Activated T-cell treated with anti-CD3 and anti-CD28 coated beads, Interleukin-2, amount 50 U/mL, for 4 hours (primary cell): ENCODE data around the gene CLEC19A. TPM values are rescaled to one million over a fixed set of nuclear protein-coding genes. Genes with fewer than 3 reads are reported as not detected.

Experiments used
- ATAC-seq, 2 donors: fragments of 200-7000 bp; cut with Tn5 transposase; one replicate each; pipeline ENCODE4 v1.10.0; 2021
- DNase-seq: peaks from one replicate; pipeline ENCODE4 v3.0.0-alpha.2; 2020
- H3K27me3 Mint-ChIP-seq: one replicate; pipeline ENCODE4 v1.8.0; 2021; ENCODE audit warnings: low read depth, mixed read lengths
- H3K36me3 Mint-ChIP-seq: one replicate; pipeline ENCODE4 v1.8.0; 2022; ENCODE audit warnings: mixed read lengths; ENCODE audit not compliant: insufficient read depth
- H3K4me1 Mint-ChIP-seq: one replicate; pipeline ENCODE4 v1.8.0; 2021; ENCODE audit warnings: low read depth, mixed read lengths
- H3K4me3 Mint-ChIP-seq: one replicate; pipeline ENCODE4 v1.8.0; 2021; ENCODE audit warnings: mild to moderate bottlenecking, moderate library complexity, mixed read lengths
- H3K9me3 Mint-ChIP-seq: one replicate; pipeline ENCODE4 v1.8.0; 2021; ENCODE audit warnings: mixed read lengths
- total RNA-seq, 3 donors: library from RNA; stranded (reverse); gene quantifications; one replicate each; pipeline ENCODE4 v1.2.1, GENCODE V29; 2021

Gene CLEC19A
- total RNA-seq, 3 donors from 2014 or later, result not detected

GRCh38 chr16:19292186-19292585 lies 6.7 kb downstream of the CLEC19A start:
- no peak for ATAC-seq
- peaks cover 12% of the 10 kb centered on the region for H3K4me1 Mint-ChIP-seq
- DNase-seq, result no peak
- H3K36me3 Mint-ChIP-seq, result no peaks in the 10 kb centered on the region
- peaks cover 2% of the 10 kb centered on the region for H3K27me3 Mint-ChIP-seq
- H3K4me3 Mint-ChIP-seq, result no peak overlapping the region
- H3K9me3 Mint-ChIP-seq, result no peaks in the 10 kb centered on the region

GRCh38 chr16:19294156-19294649 lies 8.7 kb downstream of the CLEC19A start:
- peak; percentile 78 to 86 for ATAC-seq

GRCh38 chr16:19295393-19295792 lies 9.9 kb downstream of the CLEC19A start:
- ATAC-seq (peak; percentile 8 to 19), DNase-seq (no peak)
- Mint-ChIP-seq H3K4me1 (peaks cover 12% of the 10 kb centered on the region), H3K4me3 (no peak overlapping the region), H3K9me3 (no peaks in the 10 kb centered on the region), H3K36me3 (no peaks in the 10 kb centered on the region), H3K27me3 (peaks cover 2% of the 10 kb centered on the region)

More at GRCh38 chr16:19294156-19294649, 8.7 kb downstream of the CLEC19A start:
- DNase-seq, result no peak
- Mint-ChIP-seq H3K9me3 (no peaks in the 10 kb centered on the region), H3K36me3 (no peaks in the 10 kb centered on the region), H3K4me3 (peak overlapping the region; percentile 7), H3K27me3 (peaks cover 2% of the 10 kb centered on the region), H3K4me1 (peaks cover 12% of the 10 kb centered on the region)

- Mint-ChIP-seq H3K4me3 (no peak overlapping the region), H3K27me3 (peaks cover 2% of the 10 kb centered on the region), H3K4me1 (peaks cover 12% of the 10 kb centered on the region), H3K36me3 (no peaks in the 10 kb centered on the region), H3K9me3 (no peaks in the 10 kb centered on the region)
- DNase-seq (no peak), ATAC-seq (no peak)
Observed at GRCh38 chr16:19297454-19297853, 11.9 kb downstream of the CLEC19A start.

- no peaks in the 10 kb centered on the region for H3K36me3 Mint-ChIP-seq
Observed at GRCh38 chr16:19299565-19299964, 14.0 kb downstream of the CLEC19A start.

GRCh38 chr16:19301931-19302330 lies 16.4 kb downstream of the CLEC19A start:
- no peak overlapping the region for H3K4me3 Mint-ChIP-seq

More at GRCh38 chr16:19299565-19299964, 14.0 kb downstream of the CLEC19A start:
- Mint-ChIP-seq H3K4me1 (peaks cover 7% of the 10 kb centered on the region), H3K27me3 (peaks cover 4% of the 10 kb centered on the region), H3K9me3 (no peaks in the 10 kb centered on the region), H3K4me3 (no peak overlapping the region)
- ATAC-seq (no peak), DNase-seq (no peak)

GRCh38 chr16:19304750-19305149 lies 19.2 kb downstream of the CLEC19A start:
- H3K4me3 Mint-ChIP-seq, result no peak overlapping the region
- ATAC-seq (no peak), DNase-seq (no peak)
- no peaks in the 10 kb centered on the region for H3K36me3 Mint-ChIP-seq
- no peaks in the 10 kb centered on the region for H3K9me3 Mint-ChIP-seq
- H3K4me1 Mint-ChIP-seq, result no peaks in the 10 kb centered on the region
- peaks cover 11% of the 10 kb centered on the region for H3K27me3 Mint-ChIP-seq

More at GRCh38 chr16:19301931-19302330, 16.4 kb downstream of the CLEC19A start:
- DNase-seq (no peak), ATAC-seq (no peak)
- Mint-ChIP-seq H3K27me3 (peaks cover 8% of the 10 kb centered on the region), H3K36me3 (no peaks in the 10 kb centered on the region), H3K4me1 (no peaks in the 10 kb centered on the region), H3K9me3 (no peaks in the 10 kb centered on the region)

- no peaks in the 10 kb centered on the region for H3K4me1 Mint-ChIP-seq
- no peak overlapping the region for H3K4me3 Mint-ChIP-seq
- H3K27me3 Mint-ChIP-seq, result peaks cover 11% of the 10 kb centered on the region
- ATAC-seq (no peak), DNase-seq (no peak)
- no peaks in the 10 kb centered on the region for H3K9me3 Mint-ChIP-seq
- H3K36me3 Mint-ChIP-seq, result no peaks in the 10 kb centered on the region
Observed at GRCh38 chr16:19305443-19305842, 19.9 kb downstream of the CLEC19A start.

- H3K36me3 Mint-ChIP-seq, result no peaks in the 10 kb centered on the region
- peaks cover 11% of the 10 kb centered on the region for H3K27me3 Mint-ChIP-seq
- ATAC-seq (no peak), DNase-seq (no peak)
- no peak overlapping the region for H3K4me3 Mint-ChIP-seq
- H3K9me3 Mint-ChIP-seq, result no peaks in the 10 kb centered on the region
- no peaks in the 10 kb centered on the region for H3K4me1 Mint-ChIP-seq
Observed at GRCh38 chr16:19307587-19308241, 22.2 kb downstream of the CLEC19A start.

- Mint-ChIP-seq H3K4me1 (no peaks in the 10 kb centered on the region), H3K4me3 (no peak overlapping the region), H3K27me3 (peaks cover 11% of the 10 kb centered on the region), H3K36me3 (no peaks in the 10 kb centered on the region), H3K9me3 (no peaks in the 10 kb centered on the region)
- ATAC-seq (no peak), DNase-seq (no peak)
Observed at GRCh38 chr16:19308392-19308791, 22.9 kb downstream of the CLEC19A start.

- H3K36me3 Mint-ChIP-seq, result no peaks in the 10 kb centered on the region
- peaks cover 9% of the 10 kb centered on the region for H3K27me3 Mint-ChIP-seq
- ATAC-seq, result no peak
- H3K4me3 Mint-ChIP-seq, result no peak overlapping the region
- H3K9me3 Mint-ChIP-seq, result no peaks in the 10 kb centered on the region
- DNase-seq, result no peak
- no peaks in the 10 kb centered on the region for H3K4me1 Mint-ChIP-seq
Observed at GRCh38 chr16:19309178-19309577, 23.6 kb downstream of the CLEC19A start.

GRCh38 chr16:19314718-19315425 lies 29.3 kb downstream of the CLEC19A start:
- Mint-ChIP-seq H3K36me3 (no peaks in the 10 kb centered on the region), H3K4me3 (no peak overlapping the region), H3K27me3 (no peaks in the 10 kb centered on the region), H3K9me3 (no peaks in the 10 kb centered on the region), H3K4me1 (no peaks in the 10 kb centered on the region)
- DNase-seq (no peak), ATAC-seq (no peak)

GRCh38 chr16:19315889-19316433 lies 30.4 kb downstream of the CLEC19A start:
- no peaks in the 10 kb centered on the region for H3K9me3 Mint-ChIP-seq
- ATAC-seq, result no peak

GRCh38 chr16:19316846-19317245 lies 31.3 kb downstream of the CLEC19A start:
- Mint-ChIP-seq H3K4me3 (no peak overlapping the region), H3K27me3 (peaks cover 2% of the 10 kb centered on the region), H3K4me1 (no peaks in the 10 kb centered on the region), H3K9me3 (no peaks in the 10 kb centered on the region), H3K36me3 (no peaks in the 10 kb centered on the region)
- ATAC-seq (no peak), DNase-seq (no peak)

More at GRCh38 chr16:19315889-19316433, 30.4 kb downstream of the CLEC19A start:
- Mint-ChIP-seq H3K36me3 (no peaks in the 10 kb centered on the region), H3K27me3 (no peaks in the 10 kb centered on the region), H3K4me3 (no peak overlapping the region), H3K4me1 (no peaks in the 10 kb centered on the region)
- no peak for DNase-seq
